Endodermal cell (in vitro differentiated cells): ENCODE results near the gene CDK9. TPM values are rescaled to one million over a fixed set of nuclear protein-coding genes. Genes with fewer than 3 reads are reported as not detected.
A peak's percentile ranks its signal among the peaks of the same experiment; 100 is the strongest.
"Not testable (repeated sequence)": the region's sequence is repeated elsewhere in the genome, so short reads cannot be mapped to it uniquely, and the experiment has no call there.

Experiments
- DNase-seq: peaks from one replicate; pipeline ENCODE4 v3.0.0-alpha.2; 2017
- H3K27ac ChIP-seq: 2 replicates; pipeline ENCODE4 v1.5.1; 2013; ENCODE audit warnings: mild to moderate bottlenecking, low read depth, low read length, moderate library complexity
- H3K27me3 ChIP-seq: 2 replicates; pipeline ENCODE4 v1.6.1; 2013; ENCODE audit warnings: mild to moderate bottlenecking, low read length, moderate library complexity; ENCODE audit not compliant: insufficient read depth, control insufficient read depth, poor library complexity, severe bottlenecking
- H3K36me3 ChIP-seq: 2 replicates; pipeline ENCODE4 v1.7.0; 2013; ENCODE audit warnings: mild to moderate bottlenecking, low read length, moderate library complexity; ENCODE audit not compliant: control insufficient read depth, insufficient read depth
- H3K4me1 ChIP-seq: one replicate; pipeline ENCODE4 v1.7.0; 2013; ENCODE audit warnings: low read length; ENCODE audit not compliant: control insufficient read depth, insufficient read depth
- H3K4me3 ChIP-seq: 2 replicates; pipeline ENCODE4 v1.5.1; 2013; ENCODE audit warnings: mild to moderate bottlenecking, low read length, moderate library complexity
- H3K9ac ChIP-seq: 2 replicates; pipeline ENCODE4 v1.6.1; 2013; ENCODE audit warnings: mild to moderate bottlenecking, low read length, moderate library complexity; ENCODE audit not compliant: poor library complexity, severe bottlenecking; ENCODE audit errors: extremely low read depth
- H3K9me3 ChIP-seq: 2 replicates; pipeline ENCODE4 v1.6.1; 2013; ENCODE audit warnings: mild to moderate bottlenecking, low read length, moderate library complexity; ENCODE audit not compliant: control insufficient read depth
- H3K27ac Mint-ChIP-seq: 2 replicates; pipeline ENCODE4 v1.8.0; 2020; ENCODE audit warnings: mixed read lengths
- H3K27me3 Mint-ChIP-seq: 2 replicates; pipeline ENCODE4 v1.8.0; 2021; ENCODE audit warnings: mild to moderate bottlenecking, mixed read lengths; ENCODE audit not compliant: insufficient read depth
- H3K36me3 Mint-ChIP-seq: 2 replicates; pipeline ENCODE4 v1.8.0; 2020; ENCODE audit warnings: low read depth, mixed read lengths
- H3K4me1 Mint-ChIP-seq: 2 replicates; pipeline ENCODE4 v1.8.0; 2020; ENCODE audit warnings: mixed read lengths
- H3K4me3 Mint-ChIP-seq: 2 replicates; pipeline ENCODE4 v1.8.0; 2020; ENCODE audit warnings: mild to moderate bottlenecking, moderate library complexity, mixed read lengths
- H3K9me3 Mint-ChIP-seq: 2 replicates; pipeline ENCODE4 v1.8.0; 2020; ENCODE audit warnings: mild to moderate bottlenecking, mixed read lengths
- CTCF ChIP-seq: fragments of 200-600 bp; sonication (generic); conservative IDR thresholded peaks from 2 replicates; pipeline ENCODE4 v1.5.0; 2021; ENCODE audit warnings: antibody characterized with exemption, mild to moderate bottlenecking
- WGBS, 2 experiments: methylation state at CpG; one replicate each; pipeline versions ENCODE4 v1.1.5 to v1.1.7; 2013; ENCODE audit warnings: missing lambda C conversion rate in 2 of 2, mixed read lengths in 1 of 2; ENCODE audit not compliant: insufficient coverage in 1 of 2, insufficient read length in 1 of 2; 5-methylcytosine and 5-hydroxymethylcytosine counted together
- total RNA-seq, 2 donors: library from RNA; stranded (reverse); fragmentation: NEBNext Ultra II Directional in 1 of 2; extraction: Animal tissue kit (Norgen Biotek cat#: 25700) in 1 of 2; gene quantifications; 2 replicates in 1 of 2; 3 replicates in 1 of 2; pipeline ENCODE4 v1.2.1, GENCODE V29; 2021

The CDK9 gene
- total RNA-seq, 2 donors from 2014 or later, result 97.1 to 101 TPM

GRCh38 chr9:127755061-127756060 lies 30.5 kb upstream of the CDK9 start:
- Mint-ChIP-seq H3K36me3 (no peaks in the 10 kb centered on the region), H3K27ac (no peak overlapping the region), H3K4me3 (peak overlapping the region; percentile 45), H3K4me1 (no peaks in the 10 kb centered on the region), H3K27me3 (peaks cover 55% of the 10 kb centered on the region), H3K9me3 (no peaks in the 10 kb centered on the region)
- Histone ChIP-seq H3K9me3 (no peaks in the 10 kb centered on the region), H3K4me3 (peak overlapping the region; percentile 53), H3K27ac (no peak overlapping the region), H3K27me3 (peaks cover 49% of the 10 kb centered on the region), H3K4me1 (no peaks in the 10 kb centered on the region), H3K36me3 (no peaks in the 10 kb centered on the region), H3K9ac (no peak overlapping the region)
- peak; percentile 90 for DNase-seq
- no peak for TF ChIP-seq CTCF
- 9 to 29% methylated on average over 18 to 58 of the region's 61 CpGs for WGBS, 2 experiments

GRCh38 chr9:127756233-127756632 lies 29.6 kb upstream of the CDK9 start:
- WGBS, 2 experiments, result 80 to 92% methylated on average over 3 of the region's 3 CpGs
- DNase-seq, result no peak
- peaks cover 55% of the 10 kb centered on the region for H3K27me3 Mint-ChIP-seq
- H3K27me3 ChIP-seq, result peaks cover 49% of the 10 kb centered on the region
- no peak overlapping the region for H3K9ac ChIP-seq
- no peaks in the 10 kb centered on the region for H3K9me3 ChIP-seq
- no peaks in the 10 kb centered on the region for H3K9me3 Mint-ChIP-seq
- H3K4me1 ChIP-seq, result no peaks in the 10 kb centered on the region
- no peak overlapping the region for H3K4me3 Mint-ChIP-seq
- no peaks in the 10 kb centered on the region for H3K4me1 Mint-ChIP-seq
- H3K27ac Mint-ChIP-seq, result no peak overlapping the region
- H3K27ac ChIP-seq, result no peak overlapping the region
- H3K4me3 ChIP-seq, result no peak overlapping the region
- no peaks in the 10 kb centered on the region for H3K36me3 Mint-ChIP-seq
- no peak for TF ChIP-seq CTCF
- no peaks in the 10 kb centered on the region for H3K36me3 ChIP-seq

GRCh38 chr9:127756776-127757175 lies 29.1 kb upstream of the CDK9 start:
- H3K9me3 Mint-ChIP-seq, result not testable (repeated sequence)
- 78 to 87% methylated on average over 5 to 11 of the region's 11 CpGs for WGBS, 2 experiments
- H3K27me3 Mint-ChIP-seq, result peaks cover 49% of the 10 kb centered on the region

More at GRCh38 chr9:127756776-127757175, 29.1 kb upstream of the CDK9 start:
- not testable (repeated sequence) for H3K36me3 ChIP-seq, DNase-seq, H3K4me3 ChIP-seq, H3K4me1 Mint-ChIP-seq, H3K9ac ChIP-seq, H3K9me3 ChIP-seq, H3K4me1 ChIP-seq, H3K4me3 Mint-ChIP-seq, H3K27ac Mint-ChIP-seq, H3K27ac ChIP-seq, H3K36me3 Mint-ChIP-seq
- H3K27me3 ChIP-seq, result peaks cover 47% of the 10 kb centered on the region
